M059J (cell line): Measurements from ENCODE around the gene MAP1LC3C. TPM values are rescaled to one million over a fixed set of nuclear protein-coding genes. Genes with fewer than 3 reads are reported as not detected.

Source experiments
- DNase-seq: peaks from one replicate; pipeline ENCODE4 v3.0.0-alpha.2; 2012; ENCODE audit warnings: low read depth
- total RNA-seq: library from RNA; depleted of rRNA; stranded (reverse); fragments of >200 nt; shearing (Covaris generic); gene quantifications from 2 replicates; pipeline ENCODE4 v1.2.3, GENCODE V29; 2014; rRNA removed

MAP1LC3C gene
- total RNA-seq, 1 experiment from 2014 or later = not detected

DNA sequence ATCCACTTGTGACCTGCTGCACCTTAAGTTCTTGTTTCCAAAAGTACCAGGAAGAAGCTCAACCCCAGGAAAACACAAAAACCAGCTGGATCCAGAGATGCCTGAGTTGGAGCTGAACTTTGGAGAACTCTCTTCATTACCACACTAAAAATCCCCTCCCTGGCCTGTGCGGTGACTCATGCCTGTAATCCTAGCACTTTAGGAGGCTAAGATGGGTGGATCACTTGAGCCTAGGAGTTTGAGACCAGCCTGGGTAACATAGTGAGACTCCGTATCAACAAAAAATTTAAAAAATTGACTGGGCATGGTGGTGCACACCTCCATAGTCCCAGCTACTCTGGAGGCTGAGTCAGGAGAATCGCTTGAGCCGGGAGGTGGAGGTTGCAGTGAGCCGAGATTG lies 6.2 kb downstream of the MAP1LC3C start:
- DNase-seq = peak; percentile 74

DNA sequence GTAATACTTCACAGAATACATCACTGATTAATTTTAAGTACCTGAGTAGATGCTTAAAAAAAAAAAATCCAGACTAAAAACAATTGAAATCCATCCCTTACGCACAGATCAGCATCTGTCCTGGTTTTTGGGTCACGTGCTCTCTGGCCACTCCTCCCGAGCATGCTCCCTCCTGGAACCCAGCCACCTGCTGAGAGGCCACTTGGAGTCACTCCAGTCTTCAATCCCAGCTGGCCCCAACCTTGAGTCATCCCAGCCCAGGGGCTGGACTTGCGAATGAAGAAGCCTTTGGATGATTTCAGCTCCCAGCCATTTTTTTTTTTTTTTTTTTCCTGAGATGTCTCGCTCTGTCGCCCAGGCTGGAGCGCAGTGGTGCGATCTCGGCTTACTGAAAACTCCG lies 8.9 kb downstream of the MAP1LC3C start:
- peak; percentile 98 for DNase-seq

DNA sequence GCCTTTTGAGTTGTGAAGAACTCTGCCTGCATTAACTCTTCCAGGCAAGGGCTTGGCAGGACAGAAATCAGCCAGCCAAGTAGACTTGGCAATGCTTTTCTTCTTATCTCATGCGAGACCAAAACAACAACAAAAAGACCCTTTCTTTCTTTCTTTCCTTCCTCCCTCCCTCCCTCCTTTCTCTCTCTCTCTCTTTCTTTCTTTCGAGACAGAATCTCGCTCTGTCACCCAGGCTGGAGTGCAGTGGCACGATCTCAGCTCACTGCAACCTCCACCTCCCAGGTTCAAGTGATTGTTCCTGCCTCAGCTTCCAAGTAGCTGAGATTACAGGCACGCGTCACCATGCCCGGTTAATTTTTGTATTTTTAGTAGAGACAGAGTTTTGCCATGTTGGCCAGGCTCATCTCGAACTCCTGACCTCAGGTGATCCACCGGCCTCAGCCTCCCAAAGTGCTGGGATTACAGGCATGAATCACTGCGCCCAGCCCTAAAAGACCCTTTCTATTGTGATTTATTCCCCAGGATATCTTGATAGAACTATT lies 10.4 kb downstream of the MAP1LC3C start:
- peak; percentile 28 for DNase-seq

DNA sequence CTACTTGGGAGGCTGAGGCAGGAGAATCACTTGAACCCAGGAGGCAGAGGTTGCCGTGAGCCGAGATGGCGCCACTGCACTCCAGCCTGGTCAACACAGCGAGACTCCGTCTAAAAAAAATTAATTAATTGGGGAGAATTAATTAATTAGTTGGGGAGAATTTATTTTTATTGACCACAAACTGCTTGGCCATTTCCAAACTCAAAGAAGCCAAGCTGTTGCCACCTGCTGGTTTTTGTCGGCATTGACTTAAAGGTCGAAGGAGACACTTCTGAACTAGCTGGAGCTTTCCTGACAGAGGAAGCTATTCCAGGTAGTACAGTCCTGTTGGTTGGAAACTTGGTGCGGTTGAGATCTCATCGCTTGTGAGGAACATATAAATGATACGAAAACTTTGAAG lies 13.1 kb downstream of the MAP1LC3C start:
- DNase-seq = peak; percentile 66

DNA sequence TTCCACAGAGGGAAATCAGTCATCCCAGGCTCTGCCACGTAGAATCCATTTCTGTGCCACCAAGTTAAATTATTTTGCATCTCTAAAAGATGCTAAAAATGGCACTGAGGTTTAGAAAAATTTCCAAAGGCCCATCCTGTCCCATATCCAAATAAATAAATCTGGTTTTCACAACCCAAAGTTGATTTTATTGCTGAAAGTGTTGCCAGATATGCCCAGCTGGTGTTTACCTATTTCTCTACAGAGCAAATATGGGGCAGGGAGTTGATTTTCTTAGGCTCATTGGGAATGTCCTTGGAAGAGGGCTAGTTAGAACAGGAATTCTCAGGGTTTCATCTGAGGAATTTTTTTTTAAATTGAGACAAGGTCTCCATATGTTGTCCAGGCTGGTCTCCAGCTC lies 19.0 kb downstream of the MAP1LC3C start:
- no peak for DNase-seq

DNA sequence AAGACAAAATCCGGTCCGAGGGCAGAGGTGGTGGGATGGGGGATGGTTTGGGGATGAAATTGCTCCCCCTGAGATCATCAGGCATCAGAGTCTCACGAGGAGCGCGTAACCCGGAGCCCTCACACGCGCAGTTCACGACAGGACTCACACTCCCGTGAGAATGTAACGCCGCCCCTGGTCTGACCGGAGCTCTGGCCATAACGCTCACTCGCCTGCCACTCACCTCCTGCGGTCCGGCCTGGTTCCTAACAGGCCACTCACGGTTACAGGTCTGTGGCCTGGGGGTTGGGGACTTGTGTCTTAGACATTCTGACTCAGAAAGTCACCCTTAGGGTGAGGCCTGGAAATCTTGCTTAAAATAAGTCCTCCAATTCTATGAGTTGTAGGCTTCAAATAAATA lies 19.8 kb downstream of the MAP1LC3C start:
- no peak for DNase-seq

DNA sequence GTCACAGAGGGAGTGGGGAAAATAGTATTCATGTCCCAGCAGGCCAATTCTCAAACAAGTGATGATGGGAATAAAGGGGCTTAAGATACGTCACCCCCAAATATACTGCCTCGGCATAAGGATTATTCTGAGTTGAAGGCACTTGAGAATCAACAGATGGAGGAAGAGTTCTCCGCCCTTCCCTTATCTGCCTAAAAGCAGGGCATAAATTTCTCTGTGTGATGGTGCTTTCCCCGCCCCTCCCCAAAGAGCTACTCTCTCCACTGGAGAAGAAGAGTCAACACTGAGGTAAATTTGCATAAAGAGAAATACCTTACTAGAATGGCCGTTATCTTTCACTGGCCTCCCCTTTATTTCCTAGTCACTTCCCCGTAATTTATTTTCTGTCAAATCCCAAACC lies 22.7 kb downstream of the MAP1LC3C start:
- no peak for DNase-seq

DNA sequence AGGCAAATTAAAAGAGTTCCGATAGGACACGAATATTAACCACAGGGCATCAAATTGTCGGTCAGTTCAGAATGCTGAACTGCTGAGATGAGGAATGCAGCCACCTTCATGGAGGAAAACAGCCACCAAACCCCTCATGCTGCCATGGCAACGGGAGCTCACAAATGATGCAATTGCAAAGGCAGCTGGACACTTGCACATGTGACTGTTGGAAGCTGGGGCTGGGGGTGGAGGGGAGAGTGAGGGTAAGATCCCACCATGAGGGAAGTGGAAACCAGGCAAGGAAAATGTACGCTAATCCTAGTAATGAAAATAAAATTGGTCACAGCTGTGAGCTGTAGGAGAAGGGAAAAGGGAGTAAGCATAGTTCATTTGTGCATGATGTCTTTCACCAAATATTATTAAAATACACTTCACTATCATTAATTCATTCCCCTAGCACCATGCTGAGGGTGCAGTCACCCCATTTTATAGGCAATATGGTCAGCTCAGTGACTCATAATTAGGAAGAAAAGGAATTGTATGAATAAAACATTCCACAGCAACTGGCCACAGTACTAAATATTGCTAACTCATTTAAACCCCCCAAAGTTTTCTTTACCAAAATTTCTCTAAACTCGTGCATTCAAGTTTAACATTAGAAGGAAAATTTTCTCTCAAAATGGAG lies 26.1 kb downstream of the MAP1LC3C start:
- peak; percentile 92 for DNase-seq

DNA sequence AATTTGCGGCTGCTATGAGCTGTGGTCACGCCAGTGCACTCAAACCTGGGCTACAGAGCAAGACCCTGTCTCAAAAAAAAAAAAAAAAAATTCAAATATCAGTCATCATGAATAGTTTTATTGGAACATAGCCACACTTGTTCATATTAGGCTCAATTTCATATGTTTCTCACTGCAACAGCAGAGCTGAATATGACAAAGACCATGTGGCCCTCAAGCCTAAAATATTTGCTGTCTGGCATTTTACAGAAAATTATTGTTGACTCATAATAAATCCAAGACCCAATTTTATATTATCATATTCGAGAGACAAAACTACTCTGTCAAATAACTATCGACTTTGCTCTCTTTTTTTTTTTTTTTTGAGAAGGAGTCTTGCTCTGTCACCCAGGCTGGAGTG lies 30.3 kb downstream of the MAP1LC3C start:
- DNase-seq = no peak

DNA sequence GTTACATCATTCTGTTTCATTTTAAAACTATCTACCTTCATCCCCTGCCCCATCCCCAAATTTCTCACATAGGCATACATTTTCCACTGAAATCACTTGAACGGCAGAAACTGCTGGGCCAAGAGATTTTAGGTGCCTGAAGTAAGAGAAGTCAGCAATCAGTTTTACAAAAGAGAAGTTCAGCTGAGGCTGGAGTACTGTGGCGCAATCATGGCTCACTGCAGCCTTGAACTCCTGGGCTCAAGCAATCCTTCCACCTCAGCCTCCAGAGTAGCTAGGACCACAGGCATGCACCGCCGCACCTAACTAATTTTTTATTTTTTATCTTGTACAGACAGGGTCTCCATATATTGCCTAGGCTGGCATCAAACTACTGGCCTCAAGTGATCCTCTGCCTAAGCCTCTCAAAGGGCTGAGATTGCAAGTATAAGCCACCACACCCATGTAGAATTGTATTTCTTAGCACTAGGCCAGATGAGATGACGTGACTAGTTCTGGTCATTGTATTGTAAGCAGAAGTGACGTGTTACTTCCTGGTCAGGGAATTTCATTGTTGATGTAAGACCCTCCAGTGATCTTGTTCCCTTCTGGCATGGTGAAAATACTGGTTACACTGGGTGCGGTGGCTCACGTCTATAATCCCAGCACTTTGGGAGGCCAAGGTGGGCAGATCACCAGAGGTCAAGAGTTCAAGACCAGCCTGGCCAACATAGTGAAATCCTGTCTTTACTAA lies 34.2 kb downstream of the MAP1LC3C start:
- DNase-seq = peak; percentile 23

DNA sequence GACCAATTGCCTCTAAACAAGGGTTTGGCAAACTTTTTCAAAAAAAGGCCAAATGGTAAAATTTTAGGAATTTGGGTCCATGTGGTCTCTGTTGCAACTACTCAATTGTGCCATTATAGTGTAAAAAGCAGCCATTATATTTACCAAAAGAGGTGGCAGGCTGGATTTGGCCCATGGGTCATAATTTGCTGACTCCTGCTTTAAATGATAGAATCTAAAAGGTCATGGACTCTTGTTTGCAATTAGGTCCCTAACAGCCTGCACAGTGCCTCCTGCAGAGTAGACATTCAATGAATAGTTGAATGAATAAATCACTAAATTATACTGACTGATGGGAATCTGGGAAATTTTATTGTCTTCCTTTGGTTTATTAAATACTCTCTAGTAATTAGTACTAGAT lies 35.2 kb downstream of the MAP1LC3C start:
- no peak for DNase-seq

DNA sequence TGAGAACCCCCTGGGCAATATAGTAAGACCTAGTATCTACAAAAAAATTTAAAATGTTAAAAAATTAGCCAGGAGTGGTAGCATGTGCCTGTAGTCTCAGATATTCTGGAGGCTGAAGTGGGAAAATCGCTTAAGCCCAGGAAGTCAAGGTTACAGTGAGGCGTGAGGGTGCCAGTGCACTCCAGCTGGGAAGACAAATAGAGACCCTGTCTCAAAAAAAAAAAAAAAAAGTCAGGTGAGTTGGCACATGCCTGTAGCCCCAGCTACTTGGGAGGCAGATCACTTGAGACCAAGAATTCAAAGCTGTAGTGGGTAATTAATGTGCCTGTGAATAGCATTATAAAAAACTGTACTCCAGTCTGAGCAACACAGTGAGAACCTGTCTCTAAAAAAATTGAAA lies 36.7 kb downstream of the MAP1LC3C start:
- no peak for DNase-seq

DNA sequence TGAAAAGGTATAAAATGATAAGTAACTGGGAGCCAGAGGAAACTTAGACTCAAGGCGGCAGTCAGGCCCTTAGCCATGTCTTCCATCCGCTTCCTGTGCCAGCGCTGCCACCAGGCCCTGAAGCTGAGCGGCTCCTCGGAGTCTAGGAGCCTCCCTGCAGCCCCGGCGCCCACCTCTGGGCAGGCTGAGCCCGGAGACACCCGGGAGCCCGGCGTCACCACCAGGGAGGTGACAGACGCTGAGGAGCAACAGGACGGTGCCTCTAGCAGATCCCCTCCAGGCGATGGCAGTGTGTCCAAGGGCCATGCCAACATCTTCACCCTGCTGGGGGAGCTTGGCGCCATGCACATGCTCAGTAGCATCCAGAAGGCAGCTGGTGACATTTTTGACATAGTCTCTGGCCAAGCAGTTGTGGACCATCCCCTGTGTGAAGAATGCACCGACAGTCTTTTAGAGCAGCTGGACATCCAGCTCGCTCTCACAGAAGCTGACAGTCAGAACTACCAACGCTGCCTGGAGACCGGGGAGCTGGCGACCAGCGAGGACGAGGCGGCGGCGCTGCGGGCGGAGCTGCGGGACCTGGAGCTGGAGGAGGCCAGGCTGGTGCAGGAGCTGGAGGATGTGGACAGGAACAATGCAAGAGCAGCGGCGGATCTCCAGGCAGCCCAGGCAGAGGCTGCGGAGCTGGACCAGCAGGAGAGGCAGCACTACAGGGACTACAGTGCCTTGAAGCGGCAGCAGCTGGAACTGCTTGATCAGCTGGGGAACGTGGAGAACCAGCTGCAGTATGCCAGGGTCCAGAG lies 41.0 kb downstream of the MAP1LC3C start, which contains the start of gene BECN2:
TSS of gene BECN2 (plus strand) at position 76 of the 803 bp plus-strand sequence. CDS start at position 76, 0 bp downstream.
- no peak for DNase-seq

DNA sequence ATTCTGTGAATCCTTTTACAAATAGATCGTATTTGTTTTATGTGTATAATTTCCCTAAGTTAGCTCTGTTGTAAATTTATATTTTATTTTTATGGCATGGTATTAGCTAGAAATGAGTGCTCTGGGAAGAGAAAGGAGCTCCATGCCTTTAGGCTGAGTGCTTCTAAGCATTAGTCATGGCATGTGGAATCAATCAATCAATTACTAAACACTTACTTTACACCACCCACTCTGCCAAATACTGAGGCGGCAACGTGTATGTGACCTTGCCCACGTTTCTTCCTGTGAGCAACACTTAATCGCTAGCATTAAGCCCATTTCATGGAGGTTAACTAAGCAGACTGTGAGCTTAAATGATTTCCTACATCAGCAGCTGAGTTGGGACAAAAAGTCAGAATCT lies 48.5 kb downstream of the MAP1LC3C start:
- peak; percentile 42 for DNase-seq

DNA sequence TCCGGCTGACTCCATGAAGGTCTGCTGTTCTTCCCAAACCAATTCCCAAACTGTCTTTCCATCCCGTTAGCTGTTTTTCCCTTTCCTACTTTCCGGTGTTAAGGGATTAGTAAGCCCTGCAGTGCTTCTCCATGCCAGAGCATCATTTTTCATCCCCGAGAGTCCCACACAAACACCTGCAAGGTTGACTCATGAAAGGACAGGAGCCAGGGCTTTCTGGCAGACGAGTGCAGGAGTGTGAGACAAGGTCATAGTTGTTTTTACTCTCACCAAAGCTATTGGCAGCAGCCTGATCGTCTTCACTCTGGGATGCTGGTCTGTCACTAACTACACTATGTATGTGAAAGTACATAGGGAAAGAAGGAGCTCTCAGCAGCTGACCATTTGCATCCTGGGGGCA lies 51.5 kb downstream of the MAP1LC3C start:
- DNase-seq = no peak

Other genes with a start within 250 kb of the MAP1LC3C start
- gene EXO1, start 150.9 kb downstream of the MAP1LC3C start, total RNA-seq = 25.0 and 36.8 TPM in 2 replicates
- gene BECN2, start 41.3 kb downstream of the MAP1LC3C start, total RNA-seq = not detected in 2 replicates